ENCODE measurements around the gene SGMS1. TPM values are rescaled to one million over a fixed set of nuclear protein-coding genes. Genes with fewer than 3 reads are reported as not detected.

Gene SGMS1
- total RNA-seq, 4 donors from 2014 or later, result 153 to 235 (median 186) TPM

DNA sequence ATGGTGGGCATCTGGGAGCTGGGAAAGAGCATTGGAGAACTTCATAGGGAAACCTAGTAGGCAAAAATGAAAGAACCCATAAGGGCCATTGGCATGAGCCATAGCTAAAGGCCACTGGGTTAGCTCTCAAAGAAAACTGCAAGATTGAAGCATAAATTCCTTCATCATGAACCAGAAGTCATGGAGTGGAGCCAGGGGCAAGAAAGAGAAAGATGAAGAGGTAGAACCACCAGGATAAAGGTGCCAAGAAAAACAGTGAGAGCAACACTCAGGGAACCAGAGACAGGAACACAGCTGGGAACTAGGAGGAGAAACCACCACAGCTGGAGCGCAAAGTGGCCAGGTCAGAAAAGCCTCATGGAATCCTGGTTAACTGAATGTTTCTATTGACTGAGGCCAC, 11.5 kb upstream of the SGMS1 start:
- no peak overlapping the region for H3K4me3 ChIP-seq (ENCODE audit: low read depth, poor library complexity, severe bottlenecking)
- intact Hi-C loops (cut with DNase I; ENCODE audit: low total_unique reads), result no loop called here
- TF ChIP-seq, protein P1, sequence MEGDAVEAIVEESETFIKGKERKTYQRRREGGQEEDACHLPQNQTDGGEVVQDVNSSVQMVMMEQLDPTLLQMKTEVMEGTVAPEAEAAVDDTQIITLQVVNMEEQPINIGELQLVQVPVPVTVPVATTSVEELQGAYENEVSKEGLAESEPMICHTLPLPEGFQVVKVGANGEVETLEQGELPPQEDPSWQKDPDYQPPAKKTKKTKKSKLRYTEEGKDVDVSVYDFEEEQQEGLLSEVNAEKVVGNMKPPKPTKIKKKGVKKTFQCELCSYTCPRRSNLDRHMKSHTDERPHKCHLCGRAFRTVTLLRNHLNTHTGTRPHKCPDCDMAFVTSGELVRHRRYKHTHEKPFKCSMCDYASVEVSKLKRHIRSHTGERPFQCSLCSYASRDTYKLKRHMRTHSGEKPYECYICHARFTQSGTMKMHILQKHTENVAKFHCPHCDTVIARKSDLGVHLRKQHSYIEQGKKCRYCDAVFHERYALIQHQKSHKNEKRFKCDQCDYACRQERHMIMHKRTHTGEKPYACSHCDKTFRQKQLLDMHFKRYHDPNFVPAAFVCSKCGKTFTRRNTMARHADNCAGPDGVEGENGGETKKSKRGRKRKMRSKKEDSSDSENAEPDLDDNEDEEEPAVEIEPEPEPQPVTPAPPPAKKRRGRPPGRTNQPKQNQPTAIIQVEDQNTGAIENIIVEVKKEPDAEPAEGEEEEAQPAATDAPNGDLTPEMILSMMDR (IDR thresholded peaks at IDR 0.05), result no peak
- no peak for TF ChIP-seq POLR2A (IDR thresholded peaks at IDR 0.05)
- 74 to 89% methylated on average over 1 of the region's 1 CpG for WGBS, 2 donors
- DNase-seq (ENCODE audit: low spot score in 2 of 2), result no peak

DNA sequence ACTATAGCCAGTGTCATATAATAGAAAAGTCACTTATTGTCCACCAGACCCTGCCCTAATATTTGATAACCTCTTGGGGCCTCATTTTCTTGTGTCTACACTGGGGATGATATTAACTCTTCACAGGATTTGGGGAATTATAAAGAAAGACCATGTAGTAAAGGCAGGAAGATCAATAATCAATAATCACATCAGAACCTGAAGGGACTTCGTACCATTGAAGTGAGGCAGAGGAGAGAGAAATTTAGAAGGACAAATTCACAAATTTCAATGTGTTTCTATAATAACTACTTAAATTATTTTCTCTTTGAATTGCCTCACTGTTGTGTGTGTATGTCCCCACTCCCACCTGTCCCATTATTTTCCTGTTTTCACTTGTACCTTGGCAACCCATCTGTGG, 10.7 kb upstream of the SGMS1 start:
- intact Hi-C loops (cut with DNase I; ENCODE audit: low total_unique reads), result no loop called here
- TF ChIP-seq POLR2A (IDR thresholded peaks at IDR 0.05), result no peak
- TF ChIP-seq, protein P1 (IDR thresholded peaks at IDR 0.05), result no peak
- DNase-seq (ENCODE audit: low spot score in 2 of 2), result no peak
- 83 to 90% methylated on average over 1 of the region's 1 CpG for WGBS, 2 donors
- H3K4me3 ChIP-seq (ENCODE audit: low read depth, poor library complexity, severe bottlenecking), result no peak overlapping the region

DNA sequence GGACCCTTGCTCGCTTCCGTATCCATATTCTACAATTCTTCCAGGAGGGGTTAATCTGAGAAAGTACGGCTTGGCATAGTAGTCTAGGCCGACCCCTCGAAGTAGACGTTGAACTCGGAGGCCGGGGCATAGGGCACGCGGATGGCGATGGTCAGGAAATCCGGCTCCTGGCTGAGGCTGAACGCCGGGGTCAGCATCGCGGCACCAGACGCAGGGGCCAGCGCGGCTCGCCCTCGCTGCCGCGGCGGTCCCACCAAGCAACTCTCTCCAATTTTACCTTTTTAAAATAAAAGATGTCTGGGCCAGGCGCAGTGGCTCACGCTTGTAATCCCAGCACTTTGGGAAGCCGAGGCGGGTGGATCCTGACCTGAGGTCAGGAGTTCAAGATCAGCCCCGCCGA, 7.3 kb upstream of the SGMS1 start:
- H3K4me3 ChIP-seq (ENCODE audit: low read depth, poor library complexity, severe bottlenecking), result no peak overlapping the region
- intact Hi-C loops (cut with DNase I; ENCODE audit: low total_unique reads), result no loop called here
- no peak for DNase-seq (ENCODE audit: low spot score in 2 of 2)
- TF ChIP-seq POLR2A (IDR thresholded peaks at IDR 0.05), result no peak
- TF ChIP-seq, protein P1 (IDR thresholded peaks at IDR 0.05), result no peak
- WGBS, 2 donors, result 96 to 97% methylated on average over 30 of the region's 30 CpGs

DNA sequence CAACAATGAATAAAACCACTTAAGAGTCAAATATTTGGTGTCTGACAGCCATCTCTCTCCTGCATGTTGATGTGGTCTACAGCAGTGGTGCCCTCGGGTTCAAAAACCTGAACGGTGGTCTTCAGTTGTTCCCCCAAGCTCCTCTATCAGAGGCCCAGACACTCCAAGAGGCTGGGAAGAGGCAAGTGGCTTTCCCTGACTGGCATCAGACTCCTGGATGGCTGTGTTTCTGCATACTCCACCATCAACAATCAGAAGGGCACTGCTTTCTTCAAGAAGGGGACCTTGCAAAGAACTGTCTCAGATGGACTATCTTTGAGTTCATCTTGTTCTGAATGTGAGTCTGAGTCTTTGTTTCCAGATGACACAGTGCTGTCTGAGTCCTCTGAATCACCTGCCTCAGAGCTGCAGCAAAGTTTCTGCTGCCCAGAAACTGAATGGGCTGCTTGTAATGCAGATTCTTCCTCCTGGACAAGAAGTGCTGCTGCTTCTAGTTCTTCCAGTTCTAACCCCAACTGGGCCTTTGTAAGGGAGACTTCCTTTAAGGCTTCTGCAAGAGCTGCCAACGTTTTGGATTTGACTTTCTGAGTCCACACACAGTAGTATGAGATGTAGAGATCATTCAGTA, 5.9 kb upstream of the SGMS1 start:
- intact Hi-C loops (cut with DNase I; ENCODE audit: low total_unique reads), result loop anchor here (10.0 kb wide), 1 partner anchor 205 kb away; no protein-coding TSS in a partner anchor
- 58 to 62% methylated on average over 3 of the region's 3 CpGs for WGBS, 2 donors
- TF ChIP-seq POLR2A (IDR thresholded peaks at IDR 0.05), result no peak
- TF ChIP-seq, protein P1 (IDR thresholded peaks at IDR 0.05), result no peak
- no peak for DNase-seq (ENCODE audit: low spot score in 2 of 2)
- no peak overlapping the region for H3K4me3 ChIP-seq (ENCODE audit: low read depth, poor library complexity, severe bottlenecking)

DNA sequence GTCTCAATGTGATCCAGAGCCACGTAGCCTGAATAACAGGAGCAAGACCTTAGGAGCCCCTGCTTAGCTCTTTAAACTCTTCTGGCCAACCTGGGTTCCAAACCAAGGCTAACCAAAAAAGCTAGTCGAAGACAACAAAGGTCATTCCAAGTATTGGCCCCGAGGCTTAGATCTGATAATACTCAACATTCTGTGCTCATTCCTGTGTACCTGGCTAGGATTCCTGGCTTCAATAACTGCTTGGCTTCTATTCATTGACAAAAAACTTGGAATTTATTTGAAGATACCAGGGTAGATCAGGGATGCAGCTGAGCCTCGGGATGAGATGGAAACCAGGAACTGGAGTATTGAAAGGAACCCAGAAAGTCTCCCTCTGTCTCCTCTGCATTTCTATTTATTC, 4.1 kb upstream of the SGMS1 start:
- intact Hi-C loops (cut with DNase I; ENCODE audit: low total_unique reads), result loop anchor here (10.0 kb wide), 1 partner anchor 203 kb away; no protein-coding TSS in a partner anchor
- TF ChIP-seq, protein P1 (IDR thresholded peaks at IDR 0.05), result no peak
- no peak for TF ChIP-seq POLR2A (IDR thresholded peaks at IDR 0.05)
- no peak overlapping the region for H3K4me3 ChIP-seq (ENCODE audit: low read depth, poor library complexity, severe bottlenecking)
- no peak for DNase-seq (ENCODE audit: low spot score in 2 of 2)
- WGBS, 2 donors, result 59 to 77% methylated on average over 4 of the region's 4 CpGs

DNA sequence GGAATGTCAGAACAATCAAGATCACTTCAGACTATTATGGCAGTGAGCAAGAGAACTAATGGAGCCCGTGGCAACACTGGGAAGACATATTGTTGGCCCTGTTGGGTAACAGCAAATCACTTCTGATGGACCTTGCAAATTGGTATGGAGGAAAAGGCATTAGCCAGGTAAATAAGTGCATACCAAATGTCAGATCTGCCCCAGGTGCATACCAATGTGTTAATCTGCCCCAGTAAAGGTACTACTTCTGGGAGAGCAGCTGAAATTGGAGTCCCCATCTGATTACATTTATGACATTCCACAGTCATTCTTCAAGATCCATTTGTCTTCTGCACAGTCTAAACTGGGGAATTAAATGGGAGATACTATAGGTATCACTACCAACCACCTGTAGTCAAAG, 3.7 kb upstream of the SGMS1 start:
- intact Hi-C loops (cut with DNase I; ENCODE audit: low total_unique reads), result loop anchor here (10.0 kb wide), 1 partner anchor 203 kb away; no protein-coding TSS in a partner anchor
- TF ChIP-seq, protein P1 (IDR thresholded peaks at IDR 0.05), result no peak
- TF ChIP-seq POLR2A (IDR thresholded peaks at IDR 0.05), result no peak
- H3K4me3 ChIP-seq (ENCODE audit: low read depth, poor library complexity, severe bottlenecking), result no peak overlapping the region
- no peak for DNase-seq (ENCODE audit: low spot score in 2 of 2)
- 85 to 100% methylated on average over 1 of the region's 1 CpG for WGBS, 2 donors
